ENCODE measurements around the gene IFRD2. TPM values are rescaled to one million over a fixed set of nuclear protein-coding genes. Genes with fewer than 3 reads are reported as not detected.

Gene IFRD2
- total and polyA plus RNA-seq, 2 of the 13 experiments (the other 11 are each of a cell fraction or from before 2014, with no cell fraction given) = 32.8 to 96.1 TPM

DNA sequence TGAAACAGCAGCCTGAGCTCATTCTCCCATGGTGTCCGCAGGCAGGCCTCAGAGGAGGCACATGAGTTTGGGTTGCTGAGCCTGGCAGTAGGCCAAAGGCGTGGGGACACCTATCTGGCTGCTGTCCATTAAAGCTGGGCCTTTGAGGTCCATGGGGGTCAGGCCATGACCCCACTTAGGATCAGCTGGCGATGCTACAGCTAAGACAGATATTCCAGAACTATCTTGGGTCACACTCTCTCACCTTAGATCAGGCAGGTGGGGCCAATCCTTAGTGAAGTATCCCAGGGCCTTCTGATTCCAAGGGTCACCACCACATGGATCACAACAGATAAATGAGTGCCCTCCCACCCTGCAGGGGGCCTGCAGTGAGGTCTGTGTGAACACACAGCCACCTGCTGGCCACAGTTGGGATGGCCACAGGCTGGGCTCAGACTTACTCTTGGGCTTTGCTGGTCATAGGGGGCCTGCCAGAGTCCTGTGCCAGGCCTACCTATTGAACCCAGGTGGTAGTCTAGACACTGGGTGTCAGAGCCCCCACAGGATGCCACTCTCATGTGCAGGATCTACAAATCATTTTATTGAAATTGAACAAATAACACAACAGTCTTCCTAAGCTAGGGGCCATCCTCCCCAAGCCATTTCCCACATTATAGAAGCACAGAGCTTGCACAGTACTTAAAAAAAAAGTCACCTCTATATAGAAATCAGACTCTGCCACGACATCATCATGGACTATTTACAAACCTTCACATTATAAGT, 32.3 kb upstream of the IFRD2 start (continued):
- TF ChIP-seq USF2 (IDR thresholded peaks at IDR 0.05; ENCODE audit: low read depth, low read length) (no peak), USF2 (CRISPR knock-in tag; IDR thresholded peaks at IDR 0.05; ENCODE audit: borderline replicate concordance) (no peak), MNT (IDR thresholded peaks at IDR 0.05) (no peak), ZNF274 (CRISPR knock-in tag; IDR thresholded peaks at IDR 0.05) (no peak), TBX2 (CRISPR knock-in tag; IDR thresholded peaks at IDR 0.05; ENCODE audit: borderline replicate concordance) (peak; percentile 57; the same call in 1 of the 2 replicates), PHF20 (CRISPR knock-in tag; IDR thresholded peaks at IDR 0.05) (no peak), NFKB2 (CRISPR knock-in tag; IDR thresholded peaks at IDR 0.05; ENCODE audit: borderline replicate concordance) (peak; percentile 53; the same call in 1 of the 2 replicates), CBX2 (IDR thresholded peaks at IDR 0.05; ENCODE audit: low read depth, low read length) (no peak), CBX2 (CRISPR knock-in tag; IDR thresholded peaks at IDR 0.05; ENCODE audit: low read depth) (no peak), AGO1 (IDR thresholded peaks at IDR 0.05; ENCODE audit: low read depth, low read length, poor library complexity, severe bottlenecking) (no peak), PATZ1 (CRISPR knock-in tag; IDR thresholded peaks at IDR 0.05) (peak; percentile 95), TAF1 (CRISPR knock-in tag; IDR thresholded peaks at IDR 0.05) (no peak), ESRRA (CRISPR knock-in tag; IDR thresholded peaks at IDR 0.05; ENCODE audit: low read depth) (peak; percentile 57; the same call in 1 of the 2 replicates), ZNF83 (CRISPR knock-in tag; IDR thresholded peaks at IDR 0.05; ENCODE audit: borderline replicate concordance) (no peak), ERF (CRISPR knock-in tag; IDR thresholded peaks at IDR 0.05) (peak; percentile 39; the same call in 1 of the 2 replicates)
- TF ChIP-seq, protein P1, sequence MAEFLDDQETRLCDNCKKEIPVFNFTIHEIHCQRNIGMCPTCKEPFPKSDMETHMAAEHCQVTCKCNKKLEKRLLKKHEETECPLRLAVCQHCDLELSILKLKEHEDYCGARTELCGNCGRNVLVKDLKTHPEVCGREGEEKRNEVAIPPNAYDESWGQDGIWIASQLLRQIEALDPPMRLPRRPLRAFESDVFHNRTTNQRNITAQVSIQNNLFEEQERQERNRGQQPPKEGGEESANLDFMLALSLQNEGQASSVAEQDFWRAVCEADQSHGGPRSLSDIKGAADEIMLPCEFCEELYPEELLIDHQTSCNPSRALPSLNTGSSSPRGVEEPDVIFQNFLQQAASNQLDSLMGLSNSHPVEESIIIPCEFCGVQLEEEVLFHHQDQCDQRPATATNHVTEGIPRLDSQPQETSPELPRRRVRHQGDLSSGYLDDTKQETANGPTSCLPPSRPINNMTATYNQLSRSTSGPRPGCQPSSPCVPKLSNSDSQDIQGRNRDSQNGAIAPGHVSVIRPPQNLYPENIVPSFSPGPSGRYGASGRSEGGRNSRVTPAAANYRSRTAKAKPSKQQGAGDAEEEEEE (CRISPR knock-in tag; IDR thresholded peaks at IDR 0.05; ENCODE audit: borderline replicate concordance) = no peak
- TF ChIP-seq, protein P2, sequence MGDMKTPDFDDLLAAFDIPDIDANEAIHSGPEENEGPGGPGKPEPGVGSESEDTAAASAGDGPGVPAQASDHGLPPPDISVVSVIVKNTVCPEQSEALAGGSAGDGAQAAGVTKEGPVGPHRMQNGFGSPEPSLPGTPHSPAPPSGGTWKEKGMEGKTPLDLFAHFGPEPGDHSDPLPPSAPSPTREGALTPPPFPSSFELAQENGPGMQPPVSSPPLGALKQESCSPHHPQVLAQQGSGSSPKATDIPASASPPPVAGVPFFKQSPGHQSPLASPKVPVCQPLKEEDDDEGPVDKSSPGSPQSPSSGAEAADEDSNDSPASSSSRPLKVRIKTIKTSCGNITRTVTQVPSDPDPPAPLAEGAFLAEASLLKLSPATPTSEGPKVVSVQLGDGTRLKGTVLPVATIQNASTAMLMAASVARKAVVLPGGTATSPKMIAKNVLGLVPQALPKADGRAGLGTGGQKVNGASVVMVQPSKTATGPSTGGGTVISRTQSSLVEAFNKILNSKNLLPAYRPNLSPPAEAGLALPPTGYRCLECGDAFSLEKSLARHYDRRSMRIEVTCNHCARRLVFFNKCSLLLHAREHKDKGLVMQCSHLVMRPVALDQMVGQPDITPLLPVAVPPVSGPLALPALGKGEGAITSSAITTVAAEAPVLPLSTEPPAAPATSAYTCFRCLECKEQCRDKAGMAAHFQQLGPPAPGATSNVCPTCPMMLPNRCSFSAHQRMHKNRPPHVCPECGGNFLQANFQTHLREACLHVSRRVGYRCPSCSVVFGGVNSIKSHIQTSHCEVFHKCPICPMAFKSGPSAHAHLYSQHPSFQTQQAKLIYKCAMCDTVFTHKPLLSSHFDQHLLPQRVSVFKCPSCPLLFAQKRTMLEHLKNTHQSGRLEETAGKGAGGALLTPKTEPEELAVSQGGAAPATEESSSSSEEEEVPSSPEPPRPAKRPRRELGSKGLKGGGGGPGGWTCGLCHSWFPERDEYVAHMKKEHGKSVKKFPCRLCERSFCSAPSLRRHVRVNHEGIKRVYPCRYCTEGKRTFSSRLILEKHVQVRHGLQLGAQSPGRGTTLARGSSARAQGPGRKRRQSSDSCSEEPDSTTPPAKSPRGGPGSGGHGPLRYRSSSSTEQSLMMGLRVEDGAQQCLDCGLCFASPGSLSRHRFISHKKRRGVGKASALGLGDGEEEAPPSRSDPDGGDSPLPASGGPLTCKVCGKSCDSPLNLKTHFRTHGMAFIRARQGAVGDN (CRISPR knock-in tag; IDR thresholded peaks at IDR 0.05) = peak; percentile 75

Data from HepG2 (cell line).